Measurements from ENCODE around the gene ZNF655. TPM values are rescaled to one million over a fixed set of nuclear protein-coding genes. Genes with fewer than 3 reads are reported as not detected.
A peak's percentile ranks its signal among the peaks of the same experiment; 100 is the strongest.

ZNF655 gene
- total and polyA plus RNA-seq, 5 donors from 2014 or later, result 89.9 to 148 (median 97.7) TPM

DNA sequence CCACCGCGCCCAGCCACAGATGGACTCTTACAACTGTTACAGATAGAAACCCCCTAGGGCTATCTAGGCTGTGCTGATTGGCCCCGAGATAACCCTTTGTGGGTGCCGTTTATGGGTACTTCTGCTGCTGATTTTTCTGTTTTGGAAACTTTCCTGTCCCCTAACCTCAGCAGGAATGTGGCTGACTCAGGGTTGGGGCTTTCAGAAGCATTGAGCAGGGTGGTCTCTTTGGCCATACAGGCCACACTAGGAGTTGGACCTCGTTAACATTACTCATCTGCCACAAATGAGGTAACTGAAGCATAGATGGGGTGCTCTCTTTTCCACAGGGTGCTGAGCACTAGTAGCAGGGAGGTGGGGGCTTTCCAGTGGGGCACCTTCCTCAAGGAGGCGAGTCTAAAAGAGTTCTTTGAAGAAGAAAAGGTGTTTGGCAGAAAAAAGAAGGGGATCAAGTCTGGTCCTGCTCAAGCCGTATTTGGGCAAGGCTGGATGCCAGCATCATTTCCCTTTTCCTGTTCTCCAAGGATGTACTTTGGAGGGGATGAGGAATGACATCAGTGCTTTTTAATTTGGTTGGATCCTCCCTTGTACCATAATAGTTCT lies 64.8 kb downstream of the ZNF655 start:
- Mint-ChIP-seq H3K27ac (peak overlapping the region; percentile 97 to 99 (median 98)), H3K4me1 (peaks cover 24 to 64% (median 56%) of the 10 kb centered on the region in 4 donors), H3K36me3 (peaks cover 65% of the 10 kb centered on the region), H3K4me3 (peak overlapping the region in 3 of 4 donors; percentile 65 to 92 (median 84)), H3K9me3 (no peaks in the 10 kb centered on the region), H3K27me3 (no peaks in the 10 kb centered on the region)
- H3K36me3 ChIP-seq (ENCODE audit: control insufficient read depth, insufficient read depth, low read length), result peaks cover 74% of the 10 kb centered on the region
- peak overlapping the region; percentile 67 for H3K4me3 ChIP-seq (ENCODE audit: low read depth, low read length)
- peak overlapping the region; percentile 90 for H3K27ac ChIP-seq (ENCODE audit: insufficient read depth, low read length, poor library complexity, severe bottlenecking)
- no peaks in the 10 kb centered on the region for H3K27me3 ChIP-seq (ENCODE audit: control insufficient read depth, insufficient read depth, low read length)
- DNase-seq (no peak), ATAC-seq (ENCODE audit: low read depth in 2 of 2) (no peak)
- H3K9me3 ChIP-seq (ENCODE audit: control insufficient read depth in 2 of 2, low read length in 2 of 2), result no peaks in the 10 kb centered on the region
- H3K4me1 ChIP-seq (ENCODE audit: control insufficient read depth, insufficient read depth, low read length, poor library complexity, severe bottlenecking), result peaks cover 31% of the 10 kb centered on the region

DNA sequence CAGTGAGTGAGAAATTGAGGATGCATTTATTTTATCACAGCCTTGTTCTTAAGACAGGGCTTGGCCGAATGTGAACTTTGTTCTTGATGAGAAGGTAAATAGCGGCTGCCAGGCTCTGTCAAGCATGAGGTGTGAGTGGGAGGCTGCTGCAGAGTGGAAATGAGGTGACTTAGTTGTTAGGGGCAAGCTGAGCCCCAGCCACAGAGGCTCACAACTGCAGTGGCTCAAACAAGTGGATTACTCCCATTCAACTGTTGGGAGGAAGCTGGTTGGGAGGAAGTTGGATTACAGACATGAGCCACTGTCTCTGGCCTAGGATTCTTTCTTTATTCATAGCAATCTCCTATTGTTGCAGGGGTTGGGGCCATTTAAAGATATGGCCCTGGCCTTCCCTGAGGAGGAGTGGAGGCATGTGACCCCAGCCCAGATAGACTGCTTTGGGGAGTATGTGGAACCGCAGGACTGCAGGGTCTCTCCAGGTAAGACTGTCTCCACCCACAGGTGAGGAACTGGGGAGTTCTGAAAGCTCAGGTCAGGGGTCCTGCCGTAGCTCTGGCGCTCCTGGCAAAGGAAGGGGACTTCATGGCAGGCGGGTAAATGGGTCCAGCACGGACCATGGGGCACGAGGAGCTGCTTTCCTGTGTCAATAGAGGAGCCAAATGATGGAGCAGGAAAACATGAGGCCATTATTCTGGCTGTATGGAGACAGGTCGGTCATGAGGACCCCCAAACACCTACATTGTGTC lies 65.4 kb downstream of the ZNF655 start:
- Histone ChIP-seq H3K27me3 (ENCODE audit: control insufficient read depth, insufficient read depth, low read length) (no peaks in the 10 kb centered on the region), H3K4me1 (ENCODE audit: control insufficient read depth, insufficient read depth, low read length, poor library complexity, severe bottlenecking) (peaks cover 31% of the 10 kb centered on the region), H3K9me3 (ENCODE audit: control insufficient read depth in 2 of 2, low read length in 2 of 2) (no peaks in the 10 kb centered on the region), H3K36me3 (ENCODE audit: control insufficient read depth, insufficient read depth, low read length) (peaks cover 76% of the 10 kb centered on the region), H3K27ac (ENCODE audit: insufficient read depth, low read length, poor library complexity, severe bottlenecking) (peak overlapping the region; percentile 90), H3K4me3 (ENCODE audit: low read depth, low read length) (peak overlapping the region; percentile 67)
- Mint-ChIP-seq H3K27ac (peak overlapping the region; percentile 97 to 99 (median 98)), H3K4me3 (peak overlapping the region; percentile 65 to 93 (median 88)), H3K27me3 (no peaks in the 10 kb centered on the region), H3K9me3 (no peaks in the 10 kb centered on the region), H3K4me1 (peaks cover 23 to 61% (median 53%) of the 10 kb centered on the region in 4 donors), H3K36me3 (peaks cover 65% of the 10 kb centered on the region)
- DNase-seq (peak in 2 of 3 donors; percentile 18 to 44), ATAC-seq (ENCODE audit: low read depth in 2 of 2) (peak; percentile 3 to 9)

DNA sequence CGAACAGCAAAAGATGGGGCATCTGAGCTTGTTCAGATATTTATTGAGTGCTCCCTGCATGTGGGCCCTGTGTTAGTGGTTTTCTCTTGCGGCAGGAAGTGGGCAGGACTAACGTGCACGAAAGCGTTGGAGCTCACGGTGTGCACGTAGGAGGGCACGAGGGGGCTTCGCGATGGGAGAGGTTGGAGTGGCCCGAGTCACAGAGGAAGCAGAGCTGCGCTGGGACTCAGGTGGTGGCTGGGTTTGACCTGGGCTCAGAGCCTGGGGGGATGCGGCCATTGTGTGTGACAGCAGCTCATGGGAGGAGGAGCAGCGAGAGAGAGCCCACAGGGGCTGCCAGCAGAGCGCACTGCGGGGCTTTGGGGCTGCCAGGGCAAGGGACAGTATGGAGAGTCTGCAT lies 66.0 kb downstream of the ZNF655 start:
- H3K4me1 ChIP-seq (ENCODE audit: control insufficient read depth, insufficient read depth, low read length, poor library complexity, severe bottlenecking), result peaks cover 31% of the 10 kb centered on the region
- Mint-ChIP-seq H3K27me3 (no peaks in the 10 kb centered on the region), H3K27ac (peak overlapping the region; percentile 97 to 99 (median 98)), H3K4me3 (peak overlapping the region; percentile 65 to 93 (median 88)), H3K9me3 (no peaks in the 10 kb centered on the region), H3K4me1 (peaks cover 19 to 55% (median 47%) of the 10 kb centered on the region in 4 donors), H3K36me3 (peaks cover 60% of the 10 kb centered on the region)
- H3K9me3 ChIP-seq (ENCODE audit: control insufficient read depth in 2 of 2, low read length in 2 of 2), result no peaks in the 10 kb centered on the region
- peak; percentile 96 to 98 for ATAC-seq (ENCODE audit: low read depth in 2 of 2)
- peak; percentile 65 to 89 (median 85) for DNase-seq
- peaks cover 76% of the 10 kb centered on the region for H3K36me3 ChIP-seq (ENCODE audit: control insufficient read depth, insufficient read depth, low read length)
- peak overlapping the region; percentile 67 for H3K4me3 ChIP-seq (ENCODE audit: low read depth, low read length)
- H3K27ac ChIP-seq (ENCODE audit: insufficient read depth, low read length, poor library complexity, severe bottlenecking), result peak overlapping the region; percentile 90
- no peaks in the 10 kb centered on the region for H3K27me3 ChIP-seq (ENCODE audit: control insufficient read depth, insufficient read depth, low read length)

DNA sequence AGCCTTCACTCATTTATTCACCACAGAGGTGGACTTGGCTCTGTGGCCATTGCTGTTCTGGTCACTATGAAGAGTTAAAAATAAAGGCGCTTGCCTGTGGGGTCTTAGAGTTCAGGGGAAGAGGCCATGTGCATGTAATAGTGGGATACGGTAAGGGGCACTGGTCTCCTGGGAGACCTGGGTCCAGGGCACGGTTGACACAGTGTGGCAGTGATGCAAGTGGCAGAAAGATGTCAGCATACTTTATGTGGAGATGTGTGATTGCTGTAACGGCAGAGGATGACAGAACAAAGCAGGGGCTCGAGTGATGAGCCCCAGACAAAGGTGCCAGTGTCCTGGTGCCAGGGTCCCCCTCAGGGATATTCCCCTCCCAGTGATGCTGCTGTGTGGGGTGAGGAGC lies 66.9 kb downstream of the ZNF655 start:
- Histone ChIP-seq H3K27ac (ENCODE audit: insufficient read depth, low read length, poor library complexity, severe bottlenecking) (peak overlapping the region; percentile 90), H3K4me1 (ENCODE audit: control insufficient read depth, insufficient read depth, low read length, poor library complexity, severe bottlenecking) (peaks cover 31% of the 10 kb centered on the region), H3K27me3 (ENCODE audit: control insufficient read depth, insufficient read depth, low read length) (no peaks in the 10 kb centered on the region), H3K36me3 (ENCODE audit: control insufficient read depth, insufficient read depth, low read length) (peaks cover 76% of the 10 kb centered on the region), H3K4me3 (ENCODE audit: low read depth, low read length) (peak overlapping the region; percentile 67), H3K9me3 (ENCODE audit: control insufficient read depth in 2 of 2, low read length in 2 of 2) (no peaks in the 10 kb centered on the region)
- Mint-ChIP-seq H3K27ac (peak overlapping the region; percentile 82 to 99 (median 98)), H3K9me3 (no peaks in the 10 kb centered on the region), H3K36me3 (peaks cover 59% of the 10 kb centered on the region), H3K4me1 (peaks cover 19 to 54% (median 45%) of the 10 kb centered on the region in 4 donors), H3K4me3 (peak overlapping the region in 3 of 4 donors; percentile 17 to 93 (median 84)), H3K27me3 (no peaks in the 10 kb centered on the region)
- DNase-seq (no peak), ATAC-seq (ENCODE audit: low read depth in 2 of 2) (no peak)

DNA sequence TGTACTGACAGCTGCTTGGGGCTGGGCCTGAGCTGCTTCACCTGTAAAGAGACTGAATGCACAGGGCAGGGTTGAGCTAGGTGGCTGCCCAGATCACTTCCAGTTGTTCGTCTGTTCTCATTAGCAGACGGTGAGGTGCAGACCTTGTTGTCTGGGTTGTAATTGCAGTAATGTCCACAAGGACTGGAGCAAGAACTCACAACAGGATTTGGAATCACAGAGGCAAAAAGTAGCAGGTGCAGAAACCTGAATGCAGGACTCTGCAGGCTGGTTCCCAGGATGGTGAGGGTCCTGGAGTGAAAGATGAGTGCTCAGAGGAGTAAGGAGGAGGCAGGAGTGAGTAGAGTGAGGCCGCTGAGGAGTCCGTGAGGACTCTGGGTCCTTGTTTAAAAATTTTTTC lies 67.5 kb downstream of the ZNF655 start:
- H3K36me3 ChIP-seq (ENCODE audit: control insufficient read depth, insufficient read depth, low read length), result peaks cover 76% of the 10 kb centered on the region
- ATAC-seq (ENCODE audit: low read depth in 2 of 2), result no peak
- peaks cover 31% of the 10 kb centered on the region for H3K4me1 ChIP-seq (ENCODE audit: control insufficient read depth, insufficient read depth, low read length, poor library complexity, severe bottlenecking)
- H3K27me3 ChIP-seq (ENCODE audit: control insufficient read depth, insufficient read depth, low read length), result no peaks in the 10 kb centered on the region
- Mint-ChIP-seq H3K4me3 (peak overlapping the region in 1 of 4 donors; percentile 58), H3K9me3 (no peaks in the 10 kb centered on the region), H3K27me3 (no peaks in the 10 kb centered on the region), H3K36me3 (peaks cover 59% of the 10 kb centered on the region), H3K4me1 (peaks cover 25 to 58% (median 47%) of the 10 kb centered on the region in 4 donors), H3K27ac (peak overlapping the region; percentile 82 to 98 (median 84))
- no peak for DNase-seq
- no peaks in the 10 kb centered on the region for H3K9me3 ChIP-seq (ENCODE audit: control insufficient read depth in 2 of 2, low read length in 2 of 2)
- no peak overlapping the region for H3K4me3 ChIP-seq (ENCODE audit: low read depth, low read length)
- peak overlapping the region; percentile 90 for H3K27ac ChIP-seq (ENCODE audit: insufficient read depth, low read length, poor library complexity, severe bottlenecking)

Other genes starting within 250 kb of the ZNF655 start
- 42.5 TPM for gene ARPC1A, start 232.7 kb upstream of the ZNF655 start, total RNA-seq
- gene ARPC1A, start 232.7 kb upstream of the ZNF655 start, polyA plus RNA-seq, result 10 to 100 TPM; 70.2 to 79.0 (median 75.9) TPM
- 205 TPM for gene ARPC1B, start 183.9 kb upstream of the ZNF655 start, total RNA-seq
- gene ARPC1B, start 183.9 kb upstream of the ZNF655 start, polyA plus RNA-seq, result 100 to 1,000 TPM; 602 to 898 (median 659) TPM
- 52.8 TPM for gene PDAP1, start 150.0 kb upstream of the ZNF655 start, total RNA-seq
- 10 to 100 TPM; 17.2 to 27.5 (median 19.7) TPM for gene PDAP1, start 150.0 kb upstream of the ZNF655 start, polyA plus RNA-seq
- 130 TPM for gene BUD31, start 149.7 kb upstream of the ZNF655 start, total RNA-seq
- gene BUD31, start 149.7 kb upstream of the ZNF655 start, polyA plus RNA-seq, result 100 to 1,000 TPM; 175 to 251 (median 224) TPM
- 3.2 TPM for gene PTCD1, start 119.8 kb upstream of the ZNF655 start, total RNA-seq
- 1 to 10 TPM in 3 of 4 donors, under 1 TPM in 1; 0.91 to 3.8 (median 3.1) TPM for gene PTCD1, start 119.8 kb upstream of the ZNF655 start, polyA plus RNA-seq
- 43.7 TPM for gene CPSF4, start 119.7 kb upstream of the ZNF655 start, total RNA-seq
- 10 to 100 TPM; 19.4 to 28.8 (median 23.1) TPM for gene CPSF4, start 119.7 kb upstream of the ZNF655 start, polyA plus RNA-seq
- gene ATP5MF, start 92.5 kb upstream of the ZNF655 start, total RNA-seq, result 117 TPM
- gene ATP5MF, start 92.5 kb upstream of the ZNF655 start, polyA plus RNA-seq, result 100 to 1,000 TPM; 433 to 595 (median 475) TPM
- gene ZNF789, start 85.8 kb upstream of the ZNF655 start, total RNA-seq, result 15.8 TPM
- 1 to 10 TPM; 4.2 to 6.9 (median 6.2) TPM for gene ZNF789, start 85.8 kb upstream of the ZNF655 start, polyA plus RNA-seq
- 224 TPM for gene ZNF394, start 58.4 kb upstream of the ZNF655 start, total RNA-seq
- 10 to 100 TPM; 53.9 to 72.0 (median 69.4) TPM for gene ZNF394, start 58.4 kb upstream of the ZNF655 start, polyA plus RNA-seq
- gene ZKSCAN5, start 54.0 kb upstream of the ZNF655 start, total RNA-seq, result 5.8 TPM
- 1 to 10 TPM; 2.8 to 5.0 (median 4.2) TPM for gene ZKSCAN5, start 54.0 kb upstream of the ZNF655 start, polyA plus RNA-seq
- 3.1 TPM for gene FAM200A, start 6.5 kb upstream of the ZNF655 start, total RNA-seq
- 10 to 100 TPM in 1 of 4 donors, 1 to 10 TPM in 3; 3.6 to 10.8 (median 5.2) TPM for gene FAM200A, start 6.5 kb upstream of the ZNF655 start, polyA plus RNA-seq
- gene TMEM225B, start 39.6 kb downstream of the ZNF655 start, total RNA-seq, result 1.1 TPM
- 1 to 10 TPM in 2 of 4 donors, under 1 TPM in 2; 0.67 to 2.3 (median 1.00) TPM for gene TMEM225B, start 39.6 kb downstream of the ZNF655 start, polyA plus RNA-seq
- 47.3 TPM for gene ZSCAN25, start 58.3 kb downstream of the ZNF655 start, total RNA-seq
- gene ZSCAN25, start 58.3 kb downstream of the ZNF655 start, polyA plus RNA-seq, result 10 to 100 TPM in 3 of 4 donors, 1 to 10 TPM in 1; 9.9 to 20.4 (median 14.0) TPM
- not detected for gene CYP3A5, start 121.4 kb downstream of the ZNF655 start, total RNA-seq
- gene CYP3A5, start 121.4 kb downstream of the ZNF655 start, polyA plus RNA-seq, result under 1 TPM; 0.24 to 0.92 (median 0.74) TPM
- gene CYP3A7, start 176.6 kb downstream of the ZNF655 start, total RNA-seq, result not detected
- not detected for gene CYP3A7, start 176.6 kb downstream of the ZNF655 start, polyA plus RNA-seq
- not detected for gene CYP3A4, start 225.5 kb downstream of the ZNF655 start, total RNA-seq
- gene CYP3A4, start 225.5 kb downstream of the ZNF655 start, polyA plus RNA-seq, result not detected

Data from CD4-positive, CD25-positive, alpha-beta regulatory T cell (primary cell).